Urinary bladder (tissue), 4 donors: Measurements from ENCODE around the gene ZNF107. TPM values are rescaled to one million over a fixed set of nuclear protein-coding genes. Genes with fewer than 3 reads are reported as not detected.
"Not testable (repeated sequence)": the region's sequence is repeated elsewhere in the genome, so short reads cannot be mapped to it uniquely, and the experiment has no call there.

Experiments used
- DNase-seq: peaks from one replicate; pipeline ENCODE4 v3.0.0-alpha.2; 2015; ENCODE audit errors: extremely low spot score
- H3K27ac ChIP-seq: one replicate; pipeline ENCODE4 v1.5.1; 2013; ENCODE audit warnings: low read depth, mild to moderate bottlenecking, moderate library complexity
- H3K36me3 ChIP-seq: one replicate; pipeline ENCODE4 v1.6.1; 2013; ENCODE audit warnings: mild to moderate bottlenecking, moderate library complexity; ENCODE audit not compliant: insufficient read depth
- H3K4me1 ChIP-seq: one replicate; pipeline ENCODE4 v1.6.1; 2013; ENCODE audit warnings: mild to moderate bottlenecking, moderate library complexity; ENCODE audit not compliant: insufficient read depth
- H3K4me3 ChIP-seq: one replicate; pipeline ENCODE4 v1.5.1; 2013; ENCODE audit warnings: low read depth, low read length
- WGBS: extraction: QIAGEN DNeasy Blood & Tissue Kit; methylation state at CpG from one replicate; pipeline ENCODE4 v1.1.7; 2013; 5-methylcytosine and 5-hydroxymethylcytosine counted together
- polyA plus RNA-seq: library from polyadenylated mRNA; stranded (reverse); fragments of 200-250 nt; gene quantifications from one replicate; pipeline ENCODE4 v1.2.3, GENCODE V29; 2013
- total RNA-seq: library from RNA; depleted of rRNA; stranded (reverse); fragments of >200 nt; gene quantifications from one replicate; pipeline ENCODE4 v1.2.3, GENCODE V29; 2014
- donor health status: healthy with polysubstance abuse.
- donor health status: healthy.

Gene ZNF107
- total and polyA plus RNA-seq, 2 donors, result 2.5 to 24.7 TPM

- Histone ChIP-seq H3K36me3 (no peaks in the 10 kb centered on the region), H3K27ac (no peak overlapping the region), H3K4me3 (no peak overlapping the region), H3K4me1 (no peaks in the 10 kb centered on the region)
- DNase-seq, result no peak
- 80% methylated on average over 3 of the region's 3 CpGs for WGBS
These were observed 9.4 kb upstream of the ZNF107 start for GRCh38 chr7:64656489-64656888.

GRCh38 chr7:64662091-64662490, 3.8 kb upstream of the ZNF107 start:
- 92% methylated on average over 5 of the region's 5 CpGs for WGBS
- not testable (repeated sequence) for H3K4me1 ChIP-seq, H3K4me3 ChIP-seq, H3K36me3 ChIP-seq, H3K27ac ChIP-seq, DNase-seq

- Histone ChIP-seq H3K4me1 (peaks cover 2% of the 10 kb centered on the region), H3K4me3 (peak overlapping the region; percentile 61), H3K36me3 (no peaks in the 10 kb centered on the region), H3K27ac (no peak overlapping the region)
- 43% methylated on average over 2 of the region's 2 CpGs for WGBS
- DNase-seq, result no peak
These were observed 724 bp downstream of the ZNF107 start for GRCh38 chr7:64666663-64667050.

- Histone ChIP-seq H3K4me1 (peaks cover 2% of the 10 kb centered on the region), H3K27ac (no peak overlapping the region), H3K4me3 (no peak overlapping the region), H3K36me3 (no peaks in the 10 kb centered on the region)
- DNase-seq, result no peak
- 67% methylated on average over 2 of the region's 2 CpGs for WGBS
These were observed 1.4 kb downstream of the ZNF107 start for GRCh38 chr7:64667311-64667710.

- DNase-seq, result no peak
- H3K4me1 ChIP-seq, result peaks cover 2% of the 10 kb centered on the region
- no peak overlapping the region for H3K4me3 ChIP-seq
- no peak overlapping the region for H3K27ac ChIP-seq
- H3K36me3 ChIP-seq, result no peaks in the 10 kb centered on the region
- 89% methylated on average over 8 of the region's 8 CpGs for WGBS
These were observed 6.5 kb downstream of the ZNF107 start for GRCh38 chr7:64672414-64672813.

- Histone ChIP-seq H3K4me3 (no peak overlapping the region), H3K27ac (no peak overlapping the region), H3K4me1 (no peaks in the 10 kb centered on the region), H3K36me3 (peaks cover 3% of the 10 kb centered on the region)
- WGBS, result 97% methylated on average over 9 of the region's 9 CpGs
- no peak for DNase-seq
These were observed 19.2 kb downstream of the ZNF107 start for GRCh38 chr7:64685091-64685490.

GRCh38 chr7:64685741-64686140, 19.8 kb downstream of the ZNF107 start:
- Histone ChIP-seq H3K4me1 (no peaks in the 10 kb centered on the region), H3K36me3 (peaks cover 3% of the 10 kb centered on the region), H3K27ac (no peak overlapping the region), H3K4me3 (no peak overlapping the region)
- no peak for DNase-seq
- 95% methylated on average over 3 of the region's 3 CpGs for WGBS

GRCh38 chr7:64686493-64687184, 20.7 kb downstream of the ZNF107 start:
- Histone ChIP-seq H3K36me3 (peaks cover 3% of the 10 kb centered on the region), H3K4me3 (no peak overlapping the region), H3K27ac (no peak overlapping the region), H3K4me1 (no peaks in the 10 kb centered on the region)
- no peak for DNase-seq
- WGBS, result 89% methylated on average over 10 of the region's 10 CpGs

GRCh38 chr7:64687249-64687648, 21.3 kb downstream of the ZNF107 start:
- H3K36me3 ChIP-seq, result peaks cover 3% of the 10 kb centered on the region
- DNase-seq, result no peak
- 92% methylated on average over 1 of the region's 1 CpG for WGBS

GRCh38 chr7:64688988-64689387, 23.1 kb downstream of the ZNF107 start:
- no peak for DNase-seq
- Histone ChIP-seq H3K4me3 (no peak overlapping the region), H3K36me3 (peaks cover 3% of the 10 kb centered on the region), H3K27ac (no peak overlapping the region), H3K4me1 (no peaks in the 10 kb centered on the region)
- WGBS, result 94% methylated on average over 2 of the region's 2 CpGs

More at GRCh38 chr7:64687249-64687648, 21.3 kb downstream of the ZNF107 start:
- Histone ChIP-seq H3K27ac (no peak overlapping the region), H3K4me3 (no peak overlapping the region), H3K4me1 (no peaks in the 10 kb centered on the region)

GRCh38 chr7:64691831-64692230, 25.9 kb downstream of the ZNF107 start:
- DNase-seq, result no peak
- Histone ChIP-seq H3K4me3 (no peak overlapping the region), H3K27ac (no peak overlapping the region), H3K36me3 (no peaks in the 10 kb centered on the region), H3K4me1 (no peaks in the 10 kb centered on the region)

GRCh38 chr7:64697863-64698262, 31.9 kb downstream of the ZNF107 start:
- H3K36me3 ChIP-seq, H3K4me1 ChIP-seq, H3K4me3 ChIP-seq, H3K27ac ChIP-seq, DNase-seq: not testable (repeated sequence)
- WGBS, result 98% methylated on average over 12 of the region's 12 CpGs

GRCh38 chr7:64706625-64707292, 40.8 kb downstream of the ZNF107 start:
- peaks cover 2% of the 10 kb centered on the region for H3K36me3 ChIP-seq
- no peak overlapping the region for H3K27ac ChIP-seq
- H3K4me3 ChIP-seq, result no peak overlapping the region
- WGBS, result 99% methylated on average over 2 of the region's 2 CpGs
- no peaks in the 10 kb centered on the region for H3K4me1 ChIP-seq
- no peak for DNase-seq

GRCh38 chr7:64717896-64718295, 52.0 kb downstream of the ZNF107 start:
- not testable (repeated sequence) for DNase-seq, H3K27ac ChIP-seq, H3K36me3 ChIP-seq, H3K4me1 ChIP-seq, H3K4me3 ChIP-seq
- WGBS, result 96% methylated on average over 29 of the region's 29 CpGs
